Mucosa of rectum (tissue), 2 donors: ENCODE measurements around the gene CD9.

Source experiments
- H3K27ac ChIP-seq, 2 donors: one replicate each; pipeline ENCODE4 v1.7.0; 2013; ENCODE audit warnings: inconsistent platforms in 2 of 2, low read depth in 2 of 2, low read length in 2 of 2
- H3K27me3 ChIP-seq, 2 donors: one replicate each; pipeline ENCODE4 v1.7.0; 2013; ENCODE audit warnings: low read length in 2 of 2; ENCODE audit not compliant: control insufficient read depth in 2 of 2, insufficient read depth in 2 of 2
- H3K36me3 ChIP-seq, 2 donors: one replicate each; pipeline ENCODE4 v1.7.0; 2013; ENCODE audit warnings: low read length in 2 of 2; ENCODE audit not compliant: control insufficient read depth in 2 of 2, insufficient read depth in 2 of 2
- H3K4me1 ChIP-seq, 2 donors: one replicate each; pipeline ENCODE4 v1.7.0; 2013; ENCODE audit warnings: low read length in 2 of 2, mild to moderate bottlenecking in 1 of 2; ENCODE audit not compliant: control insufficient read depth in 2 of 2, insufficient read depth in 2 of 2
- H3K4me3 ChIP-seq, 2 donors: one replicate each; pipeline ENCODE4 v1.7.0; 2013; ENCODE audit warnings: low read length in 2 of 2
- H3K9ac ChIP-seq, 2 donors: one replicate each; pipeline ENCODE4 v1.7.0; 2013; ENCODE audit warnings: low read length in 2 of 2, low read depth in 1 of 2, mild to moderate bottlenecking in 1 of 2
- H3K9me3 ChIP-seq, 2 donors: one replicate each; pipeline ENCODE4 v1.7.0; 2013; ENCODE audit warnings: low read length in 2 of 2; ENCODE audit not compliant: control insufficient read depth in 2 of 2
- donor health status: healthy.
- donor health status: Normal muscosa, but diverticular disease.

Gene CD9

GRCh38 chr12:6218347-6218925 is 18.2 kb downstream of the CD9 start:
- no peak overlapping the region for H3K9ac ChIP-seq
- no peak overlapping the region for H3K4me3 ChIP-seq
- peaks cover 58 to 68% of the 10 kb centered on the region in 2 donors for H3K4me1 ChIP-seq
- no peak overlapping the region for H3K27ac ChIP-seq
- H3K27me3 ChIP-seq, result no peaks in the 10 kb centered on the region
- no peaks in the 10 kb centered on the region for H3K9me3 ChIP-seq
- peaks cover 9 to 13% of the 10 kb centered on the region in 2 donors for H3K36me3 ChIP-seq

DNA sequence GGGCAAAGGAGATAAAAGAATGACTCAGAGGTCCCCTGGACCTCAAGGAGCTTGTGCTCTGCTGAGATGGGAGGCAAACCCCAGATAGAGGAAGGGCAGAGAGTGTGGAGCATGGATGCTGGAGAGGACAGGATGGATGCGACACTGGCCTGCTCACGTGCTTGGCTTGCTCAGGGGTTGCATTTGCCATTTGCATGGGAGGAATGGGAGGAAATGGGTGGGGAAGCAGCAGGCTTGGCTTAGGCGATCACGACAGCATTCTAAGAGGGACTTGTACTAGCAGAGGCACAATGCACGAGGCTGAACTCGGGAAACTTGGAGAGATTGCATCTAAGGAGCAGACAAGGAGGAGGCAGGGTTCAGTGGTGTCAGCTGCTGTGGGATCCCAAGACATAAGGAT is 19.8 kb downstream of the CD9 start:
- peak overlapping the region in 1 of 2 donors; percentile 2 for H3K27ac ChIP-seq
- no peak overlapping the region for H3K9ac ChIP-seq
- no peaks in the 10 kb centered on the region for H3K27me3 ChIP-seq
- peaks cover 55 to 68% of the 10 kb centered on the region in 2 donors for H3K4me1 ChIP-seq
- peaks cover 20% of the 10 kb centered on the region in 2 donors for H3K36me3 ChIP-seq
- no peaks in the 10 kb centered on the region for H3K9me3 ChIP-seq
- H3K4me3 ChIP-seq, result no peak overlapping the region

GRCh38 chr12:6221146-6221545 is 20.9 kb downstream of the CD9 start:
- Histone ChIP-seq H3K4me1 (peaks cover 55 to 68% of the 10 kb centered on the region in 2 donors), H3K36me3 (peaks cover 28 to 29% of the 10 kb centered on the region in 2 donors), H3K9me3 (no peaks in the 10 kb centered on the region), H3K4me3 (no peak overlapping the region), H3K9ac (no peak overlapping the region), H3K27me3 (no peaks in the 10 kb centered on the region), H3K27ac (peak overlapping the region; percentile 28 to 33)

DNA sequence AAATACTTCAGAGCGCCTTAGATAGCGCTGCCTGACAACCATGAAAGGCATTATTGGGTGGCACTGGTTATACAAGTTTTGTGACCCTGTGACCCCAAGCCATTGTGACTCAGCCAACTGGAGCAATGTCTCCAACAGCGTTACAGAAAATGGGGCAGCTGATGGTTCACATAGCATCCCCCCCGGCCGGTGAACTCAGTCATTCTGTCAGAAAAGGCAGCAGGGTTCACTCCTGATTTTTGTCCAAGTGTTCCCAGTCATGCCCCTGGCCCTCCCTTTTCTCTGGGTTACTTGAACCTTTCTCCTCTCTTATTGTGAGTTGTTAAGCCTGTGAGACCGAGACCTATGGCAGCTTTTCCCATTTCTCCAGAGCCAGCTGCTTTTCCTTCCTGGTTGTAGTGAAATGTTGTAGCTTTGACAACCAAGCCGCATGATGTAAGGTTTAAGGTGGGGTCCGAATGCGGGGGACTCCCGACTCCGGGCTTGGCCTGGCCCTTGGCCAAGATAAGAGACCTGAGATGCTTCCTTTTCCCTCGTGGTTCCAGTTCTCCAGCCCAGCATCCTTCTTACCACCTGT is 22.0 kb downstream of the CD9 start:
- Histone ChIP-seq H3K27me3 (no peaks in the 10 kb centered on the region), H3K9me3 (no peaks in the 10 kb centered on the region), H3K36me3 (peaks cover 28 to 29% of the 10 kb centered on the region in 2 donors), H3K9ac (peak overlapping the region in 1 of 2 donors; percentile 41), H3K27ac (peak overlapping the region; percentile 58 to 61), H3K4me1 (peaks cover 55 to 69% of the 10 kb centered on the region in 2 donors), H3K4me3 (no peak overlapping the region)

DNA sequence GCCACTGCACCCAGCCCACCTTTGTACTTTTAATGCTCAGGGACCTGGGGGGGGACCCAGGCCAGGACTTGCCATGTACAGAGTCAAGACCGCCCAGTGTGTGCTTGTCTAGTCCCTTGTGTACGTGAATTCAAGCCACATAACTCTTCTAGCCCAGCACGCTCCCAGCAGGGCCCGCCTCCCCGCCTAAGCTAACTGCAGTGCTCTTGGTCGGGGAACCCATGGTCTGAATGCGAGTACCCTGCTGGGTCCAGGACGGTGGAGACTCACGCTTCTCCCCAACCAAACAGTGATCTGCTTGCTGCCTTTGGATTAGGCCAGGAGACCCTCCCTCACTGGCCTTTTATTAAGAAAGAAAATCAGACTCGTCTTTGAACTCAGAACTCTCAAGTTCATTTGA is 23.3 kb downstream of the CD9 start:
- H3K36me3 ChIP-seq, result peaks cover 30 to 35% of the 10 kb centered on the region in 2 donors
- peaks cover 64 to 82% of the 10 kb centered on the region in 2 donors for H3K4me1 ChIP-seq
- H3K9me3 ChIP-seq, result no peaks in the 10 kb centered on the region
- H3K4me3 ChIP-seq, result no peak overlapping the region
- no peaks in the 10 kb centered on the region for H3K27me3 ChIP-seq
- H3K9ac ChIP-seq, result peak overlapping the region in 1 of 2 donors; percentile 68
- peak overlapping the region; percentile 96 to 98 for H3K27ac ChIP-seq

DNA sequence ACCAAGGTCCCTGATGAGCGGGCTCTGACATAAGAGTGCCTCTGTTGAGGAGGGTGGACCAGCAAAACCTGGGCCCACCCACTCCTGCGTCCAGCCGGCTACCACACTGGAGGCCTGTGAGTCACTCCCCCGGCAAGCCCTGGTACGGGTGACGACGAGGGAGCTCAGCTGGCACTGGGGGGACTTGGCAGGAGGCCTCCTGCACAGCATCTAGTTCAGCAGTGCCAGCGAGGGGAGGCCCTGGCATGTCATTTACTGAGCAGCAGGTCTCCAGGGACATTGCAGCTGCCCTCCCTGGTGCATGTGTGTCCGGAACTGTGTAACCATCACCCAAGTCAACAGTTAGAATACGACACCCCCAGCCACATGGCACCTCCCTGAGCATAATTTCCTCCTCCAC is 24.4 kb downstream of the CD9 start:
- H3K4me1 ChIP-seq, result peaks cover 72 to 90% of the 10 kb centered on the region in 2 donors
- H3K9ac ChIP-seq, result peak overlapping the region; percentile 60 to 68
- H3K4me3 ChIP-seq, result peak overlapping the region in 1 of 2 donors; percentile 27
- peaks cover 30 to 33% of the 10 kb centered on the region in 2 donors for H3K36me3 ChIP-seq
- no peaks in the 10 kb centered on the region for H3K9me3 ChIP-seq
- peak overlapping the region; percentile 96 to 98 for H3K27ac ChIP-seq
- no peaks in the 10 kb centered on the region for H3K27me3 ChIP-seq

DNA sequence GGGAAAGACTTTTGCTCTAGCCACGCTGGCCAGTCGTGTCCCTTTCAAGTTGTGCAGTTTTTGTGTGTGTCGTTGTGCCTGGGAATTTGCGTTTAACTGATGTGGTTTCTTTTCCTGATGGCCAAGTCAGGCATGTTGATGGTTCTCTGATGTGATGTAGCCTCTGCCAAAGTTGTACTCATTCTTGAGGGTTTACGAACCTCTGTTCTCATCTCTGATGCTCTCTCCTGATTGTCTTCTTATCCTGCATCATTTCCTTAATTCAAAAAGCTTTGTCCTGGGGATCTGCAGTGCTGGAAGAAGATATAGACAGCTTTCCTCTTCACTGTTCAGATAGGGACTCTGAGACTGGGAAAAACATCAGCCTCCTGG is 25.4 kb downstream of the CD9 start:
- Histone ChIP-seq H3K4me1 (peaks cover 83 to 92% of the 10 kb centered on the region in 2 donors), H3K27me3 (no peaks in the 10 kb centered on the region), H3K36me3 (peaks cover 25 to 27% of the 10 kb centered on the region in 2 donors), H3K27ac (peak overlapping the region; percentile 96 to 98), H3K9me3 (no peaks in the 10 kb centered on the region), H3K4me3 (peak overlapping the region; percentile 13 to 52), H3K9ac (peak overlapping the region; percentile 60 to 68)

GRCh38 chr12:6226002-6226678 is 25.9 kb downstream of the CD9 start:
- peak overlapping the region; percentile 6 to 52 for H3K4me3 ChIP-seq
- H3K36me3 ChIP-seq, result peaks cover 27 to 31% of the 10 kb centered on the region in 2 donors

GRCh38 chr12:6226679-6227051 is 26.5 kb downstream of the CD9 start:
- Histone ChIP-seq H3K9me3 (no peaks in the 10 kb centered on the region), H3K36me3 (peaks cover 27 to 32% of the 10 kb centered on the region in 2 donors), H3K9ac (peak overlapping the region; percentile 60 to 68), H3K27ac (peak overlapping the region; percentile 96 to 98), H3K4me3 (no peak overlapping the region), H3K27me3 (no peaks in the 10 kb centered on the region), H3K4me1 (peaks cover 84 to 96% of the 10 kb centered on the region in 2 donors)

More at GRCh38 chr12:6226002-6226678, 25.9 kb downstream of the CD9 start:
- peak overlapping the region; percentile 96 to 98 for H3K27ac ChIP-seq
- H3K27me3 ChIP-seq, result no peaks in the 10 kb centered on the region
- H3K9me3 ChIP-seq, result no peaks in the 10 kb centered on the region
- peaks cover 83 to 93% of the 10 kb centered on the region in 2 donors for H3K4me1 ChIP-seq
- H3K9ac ChIP-seq, result peak overlapping the region; percentile 60 to 68
